Measurements from ENCODE around the gene GGN. TPM values are rescaled to one million over a fixed set of nuclear protein-coding genes. Genes with fewer than 3 reads are reported as not detected.
A peak's percentile ranks its signal among the peaks of the same experiment; 100 is the strongest.

Gene GGN
- total and polyA plus RNA-seq, 2 experiments from 2014 or later: 1.8 to 2.0 TPM

GRCh38 chr19:38337360-38337653, 50.5 kb downstream of the GGN start:
- no peak overlapping the region for H3K27ac ChIP-seq
- in situ Hi-C loops (cut with MboI): no loop called here
- H4K20me1 ChIP-seq (ENCODE audit: insufficient read depth): no peaks in the 10 kb centered on the region
- H3K79me2 ChIP-seq (ENCODE audit: insufficient read depth): no peaks in the 10 kb centered on the region
- TF ChIP-seq EZH2phosphoT487 (IDR thresholded peaks at IDR 0.05; ENCODE audit: insufficient read depth, low read depth) (no peak), EZH2 (IDR thresholded peaks at IDR 0.05; ENCODE audit: insufficient read depth, poor library complexity, severe bottlenecking) (no peak)
- no peaks in the 10 kb centered on the region for H3F3A ChIP-seq (ENCODE audit: insufficient read depth)
- H3K36me3 ChIP-seq (ENCODE audit: low read depth): no peaks in the 10 kb centered on the region
- 77% methylated on average over 10 of the region's 10 CpGs for WGBS, 2 experiments (ENCODE audit: low coverage in 1 of 2, low lambda C conversion rate in 2 of 2, missing lambda C conversion rate in 2 of 2)
- no peak for DNase-seq
- H3K4me1 ChIP-seq (ENCODE audit: insufficient read depth): no peaks in the 10 kb centered on the region
- peak overlapping the region; percentile 93 for H3K4me2 ChIP-seq (ENCODE audit: unreplicated experiment)
- H3K27me3 ChIP-seq (replicated peaks; ENCODE audit: insufficient read depth): no peaks in the 10 kb centered on the region
- peak overlapping the region; percentile 87 for H3K4me3 ChIP-seq
- 0 out of 2 replicates have a peak overlapping the region, but pooled peaks have one; percentile 99 for H2AFZ ChIP-seq
- no peak overlapping the region for H3K9ac ChIP-seq
- no peaks in the 10 kb centered on the region for H3K9me3 ChIP-seq (ENCODE audit: low read depth)
- H3K9me2 ChIP-seq (ENCODE audit: insufficient read depth): no peaks in the 10 kb centered on the region

- H3K9me3 ChIP-seq (ENCODE audit: low read depth): no peaks in the 10 kb centered on the region
- H3K4me2 ChIP-seq (ENCODE audit: unreplicated experiment): peak overlapping the region; percentile 93
- peak overlapping the region; percentile 99 for H2AFZ ChIP-seq
- H3K79me2 ChIP-seq (ENCODE audit: insufficient read depth): no peaks in the 10 kb centered on the region
- peaks cover 2% of the 10 kb centered on the region; the same call in 1 of the 2 replicates for H3F3A ChIP-seq (ENCODE audit: insufficient read depth)
- H3K4me3 ChIP-seq: peak overlapping the region; percentile 87
- peak; percentile 97 for DNase-seq
- TF ChIP-seq EZH2phosphoT487 (IDR thresholded peaks at IDR 0.05; ENCODE audit: insufficient read depth, low read depth) (no peak), EZH2 (IDR thresholded peaks at IDR 0.05; ENCODE audit: insufficient read depth, poor library complexity, severe bottlenecking) (no peak)
- WGBS, 2 experiments (ENCODE audit: low coverage in 1 of 2, low lambda C conversion rate in 2 of 2, missing lambda C conversion rate in 2 of 2): 6 to 10% methylated on average over 32 to 41 of the region's 41 CpGs
- in situ Hi-C loops (cut with MboI): no loop called here
- H3K9me2 ChIP-seq (ENCODE audit: insufficient read depth): no peaks in the 10 kb centered on the region
- H4K20me1 ChIP-seq (ENCODE audit: insufficient read depth): no peaks in the 10 kb centered on the region
- no peaks in the 10 kb centered on the region for H3K27me3 ChIP-seq (replicated peaks; ENCODE audit: insufficient read depth)
- no peaks in the 10 kb centered on the region for H3K4me1 ChIP-seq (ENCODE audit: insufficient read depth)
- peak overlapping the region; percentile 44 for H3K27ac ChIP-seq
- H3K36me3 ChIP-seq (ENCODE audit: low read depth): no peaks in the 10 kb centered on the region
- peak overlapping the region; percentile 65 for H3K9ac ChIP-seq
Observed at GRCh38 chr19:38336638-38337359, 51.0 kb downstream of the GGN start.

GRCh38 chr19:38335949-38336637, 51.7 kb downstream of the GGN start:
- H3K4me3 ChIP-seq: peak overlapping the region; percentile 87
- H4K20me1 ChIP-seq (ENCODE audit: insufficient read depth): no peaks in the 10 kb centered on the region
- no peaks in the 10 kb centered on the region for H3K36me3 ChIP-seq (ENCODE audit: low read depth)
- DNase-seq: peak; percentile 98
- peak overlapping the region; percentile 99 for H2AFZ ChIP-seq
- H3K9me2 ChIP-seq (ENCODE audit: insufficient read depth): no peaks in the 10 kb centered on the region
- no peaks in the 10 kb centered on the region for H3K79me2 ChIP-seq (ENCODE audit: insufficient read depth)
- no peaks in the 10 kb centered on the region for H3K27me3 ChIP-seq (replicated peaks; ENCODE audit: insufficient read depth)
- peak overlapping the region; percentile 65 for H3K9ac ChIP-seq
- peaks cover 9% of the 10 kb centered on the region; the same call in 1 of the 2 replicates for H3F3A ChIP-seq (ENCODE audit: insufficient read depth)
- 1 to 2% methylated on average over 11 to 52 of the region's 52 CpGs for WGBS, 2 experiments (ENCODE audit: low coverage in 1 of 2, low lambda C conversion rate in 2 of 2, missing lambda C conversion rate in 2 of 2)
- no peaks in the 10 kb centered on the region for H3K9me3 ChIP-seq (ENCODE audit: low read depth)
- H3K4me1 ChIP-seq (ENCODE audit: insufficient read depth): no peaks in the 10 kb centered on the region
- no peak for TF ChIP-seq EZH2 (IDR thresholded peaks at IDR 0.05; ENCODE audit: insufficient read depth, poor library complexity, severe bottlenecking)
- no peak for TF ChIP-seq EZH2phosphoT487 (IDR thresholded peaks at IDR 0.05; ENCODE audit: insufficient read depth, low read depth)
- peak overlapping the region; percentile 93 for H3K4me2 ChIP-seq (ENCODE audit: unreplicated experiment)
- H3K27ac ChIP-seq: peak overlapping the region; percentile 51
- in situ Hi-C loops (cut with MboI): no loop called here

Other genes with a start within 250 kb of the GGN start
- gene DPF1, start 163.8 kb downstream of the GGN start, total RNA-seq (2014; rRNA removed; shearing (Covaris generic)): 2.4 and 5.2 TPM in 2 replicates
- 1.5 and 2.3 TPM in 2 replicates for gene DPF1, start 163.8 kb downstream of the GGN start, polyA plus RNA-seq (2016; fragmentation: Nextera tagmentation; extraction: Ambion mirVana)
- gene PPP1R14A, start 131.7 kb downstream of the GGN start, total RNA-seq (2014; rRNA removed; shearing (Covaris generic)): 0.65 TPM in 1 of 2 replicates, not detected in the other
- gene PPP1R14A, start 131.7 kb downstream of the GGN start, polyA plus RNA-seq (2016; fragmentation: Nextera tagmentation; extraction: Ambion mirVana): 4.0 and 5.3 TPM in 2 replicates
- gene SPINT2, start 123.5 kb downstream of the GGN start, total RNA-seq (2014; rRNA removed; shearing (Covaris generic)): 3.2 and 9.5 TPM in 2 replicates
- 9.3 and 9.8 TPM in 2 replicates for gene SPINT2, start 123.5 kb downstream of the GGN start, polyA plus RNA-seq (2016; fragmentation: Nextera tagmentation; extraction: Ambion mirVana)
- not detected in 2 replicates for gene C19orf33, start 83.8 kb downstream of the GGN start, total RNA-seq (2014; rRNA removed; shearing (Covaris generic))
- gene C19orf33, start 83.8 kb downstream of the GGN start, polyA plus RNA-seq (2016; fragmentation: Nextera tagmentation; extraction: Ambion mirVana): not detected in 2 replicates
- 143 and 162 TPM in 2 replicates for gene YIF1B, start 72.1 kb downstream of the GGN start, total RNA-seq (2014; rRNA removed; shearing (Covaris generic))
- 191 and 199 TPM in 2 replicates for gene YIF1B, start 72.1 kb downstream of the GGN start, polyA plus RNA-seq (2016; fragmentation: Nextera tagmentation; extraction: Ambion mirVana)
- gene KCNK6, start 68.2 kb downstream of the GGN start, total RNA-seq (2014; rRNA removed; shearing (Covaris generic)): 12.1 and 13.7 TPM in 2 replicates
- gene KCNK6, start 68.2 kb downstream of the GGN start, polyA plus RNA-seq (2016; fragmentation: Nextera tagmentation; extraction: Ambion mirVana): 15.5 and 16.8 TPM in 2 replicates
- gene CATSPERG, start 52.2 kb downstream of the GGN start, total RNA-seq (2014; rRNA removed; shearing (Covaris generic)): 0.63 TPM in 1 of 2 replicates, not detected in the other
- gene CATSPERG, start 52.2 kb downstream of the GGN start, polyA plus RNA-seq (2016; fragmentation: Nextera tagmentation; extraction: Ambion mirVana): 0.53 and 1.1 TPM in 2 replicates
- 231 and 331 TPM in 2 replicates for gene PSMD8, start 13.5 kb downstream of the GGN start, total RNA-seq (2014; rRNA removed; shearing (Covaris generic))
- 292 and 305 TPM in 2 replicates for gene PSMD8, start 13.5 kb downstream of the GGN start, polyA plus RNA-seq (2016; fragmentation: Nextera tagmentation; extraction: Ambion mirVana)
- gene SPRED3, start 663 bp upstream of the GGN start, total RNA-seq (2014; rRNA removed; shearing (Covaris generic)): 2.1 and 7.7 TPM in 2 replicates
- gene SPRED3, start 663 bp upstream of the GGN start, polyA plus RNA-seq (2016; fragmentation: Nextera tagmentation; extraction: Ambion mirVana): 1.8 and 1.9 TPM in 2 replicates
- 18.1 and 27.3 TPM in 2 replicates for gene FAM98C, start 15.1 kb upstream of the GGN start, total RNA-seq (2014; rRNA removed; shearing (Covaris generic))
- 13.8 and 16.5 TPM in 2 replicates for gene FAM98C, start 15.1 kb upstream of the GGN start, polyA plus RNA-seq (2016; fragmentation: Nextera tagmentation; extraction: Ambion mirVana)
- not detected in 2 replicates for gene RASGRP4, start 38.2 kb upstream of the GGN start, total RNA-seq (2014; rRNA removed; shearing (Covaris generic))
- not detected in 2 replicates for gene RASGRP4, start 38.2 kb upstream of the GGN start, polyA plus RNA-seq (2016; fragmentation: Nextera tagmentation; extraction: Ambion mirVana)
- under 0.01 and 0.13 TPM in 2 replicates for gene RYR1, start 45.7 kb upstream of the GGN start, total RNA-seq (2014; rRNA removed; shearing (Covaris generic))
- gene RYR1, start 45.7 kb upstream of the GGN start, polyA plus RNA-seq (2016; fragmentation: Nextera tagmentation; extraction: Ambion mirVana): 0.04 TPM in 1 of 2 replicates, not detected in the other
- not detected in 2 replicates for gene MAP4K1, start 229.9 kb upstream of the GGN start, total RNA-seq (2014; rRNA removed; shearing (Covaris generic))
- gene MAP4K1, start 229.9 kb upstream of the GGN start, polyA plus RNA-seq (2016; fragmentation: Nextera tagmentation; extraction: Ambion mirVana): 0.63 and 1.0 TPM in 2 replicates
- gene EIF3K, start 231.2 kb upstream of the GGN start, total RNA-seq (2014; rRNA removed; shearing (Covaris generic)): 270 and 295 TPM in 2 replicates
- 143 and 151 TPM in 2 replicates for gene EIF3K, start 231.2 kb upstream of the GGN start, polyA plus RNA-seq (2016; fragmentation: Nextera tagmentation; extraction: Ambion mirVana)